ENCODE results near the gene NUAK1.
A peak's percentile ranks its signal among the peaks of the same experiment; 100 is the strongest.

NUAK1 gene

GRCh38 chr12:106138633-106139421 lies at the start of gene NUAK1:
Gene NUAK1, minus strand, starts transcription at chr12:106138954. Its CDS starts 301 bp downstream, at chr12:106138653.
- H3K4me3 ChIP-seq (ENCODE audit: low read depth, low read length) = peak within 1 kb of the TSS; percentile 79

GRCh38 chr12:106188256-106188655 lies 49.5 kb upstream of the NUAK1 start:
- H3K4me3 ChIP-seq (ENCODE audit: low read depth, low read length) = no peak overlapping the region

GRCh38 chr12:106187842-106188241 lies 49.1 kb upstream of the NUAK1 start:
- H3K4me3 ChIP-seq (ENCODE audit: low read depth, low read length) = no peak overlapping the region

GRCh38 chr12:106187155-106187789 lies 48.5 kb upstream of the NUAK1 start:
- no peak overlapping the region for H3K4me3 ChIP-seq (ENCODE audit: low read depth, low read length)

GRCh38 chr12:106183735-106184134 lies 45.0 kb upstream of the NUAK1 start:
- no peak overlapping the region for H3K4me3 ChIP-seq (ENCODE audit: low read depth, low read length)

GRCh38 chr12:106181401-106182114 lies 42.8 kb upstream of the NUAK1 start:
- H3K4me3 ChIP-seq (ENCODE audit: low read depth, low read length) = no peak overlapping the region

GRCh38 chr12:106179086-106179485 lies 40.3 kb upstream of the NUAK1 start:
- H3K4me3 ChIP-seq (ENCODE audit: low read depth, low read length) = no peak overlapping the region

GRCh38 chr12:106178562-106178961 lies 39.8 kb upstream of the NUAK1 start:
- H3K4me3 ChIP-seq (ENCODE audit: low read depth, low read length) = no peak overlapping the region

GRCh38 chr12:106176560-106176959 lies 37.8 kb upstream of the NUAK1 start:
- H3K4me3 ChIP-seq (ENCODE audit: low read depth, low read length) = no peak overlapping the region

- no peak overlapping the region for H3K4me3 ChIP-seq (ENCODE audit: low read depth, low read length)
Measured at GRCh38 chr12:106174876-106175275, 36.1 kb upstream of the NUAK1 start.

GRCh38 chr12:106173442-106173841 lies 34.7 kb upstream of the NUAK1 start:
- H3K4me3 ChIP-seq (ENCODE audit: low read depth, low read length) = no peak overlapping the region

- H3K4me3 ChIP-seq (ENCODE audit: low read depth, low read length) = no peak overlapping the region
Measured at GRCh38 chr12:106171117-106171750, 32.5 kb upstream of the NUAK1 start.

- no peak overlapping the region for H3K4me3 ChIP-seq (ENCODE audit: low read depth, low read length)
Measured at GRCh38 chr12:106170285-106170684, 31.5 kb upstream of the NUAK1 start.

- H3K4me3 ChIP-seq (ENCODE audit: low read depth, low read length) = no peak overlapping the region
Measured at GRCh38 chr12:106163712-106164111, 25.0 kb upstream of the NUAK1 start.

GRCh38 chr12:106161491-106161890 lies 22.7 kb upstream of the NUAK1 start:
- H3K4me3 ChIP-seq (ENCODE audit: low read depth, low read length) = no peak overlapping the region

- H3K4me3 ChIP-seq (ENCODE audit: low read depth, low read length) = no peak overlapping the region
Measured at GRCh38 chr12:106160915-106161314, 22.2 kb upstream of the NUAK1 start.

- H3K4me3 ChIP-seq (ENCODE audit: low read depth, low read length) = no peak overlapping the region
Measured at GRCh38 chr12:106157802-106158201, 19.0 kb upstream of the NUAK1 start.

GRCh38 chr12:106154751-106155273 lies 16.1 kb upstream of the NUAK1 start:
- H3K4me3 ChIP-seq (ENCODE audit: low read depth, low read length) = no peak overlapping the region

GRCh38 chr12:106152334-106152733 lies 13.6 kb upstream of the NUAK1 start:
- H3K4me3 ChIP-seq (ENCODE audit: low read depth, low read length) = no peak overlapping the region

- H3K4me3 ChIP-seq (ENCODE audit: low read depth, low read length) = no peak overlapping the region
Measured at GRCh38 chr12:106150555-106150954, 11.8 kb upstream of the NUAK1 start.

Data from iPS-11a (cell line).